Caco-2 (cell line): Measurements from ENCODE around the gene PDZD2. TPM values are rescaled to one million over a fixed set of nuclear protein-coding genes. Genes with fewer than 3 reads are reported as not detected.

Experiments
- BruUV-seq: library from RNA; stranded (reverse); fragments of 400-500 nt; replicated peaks from 2 replicates; lab custom pipeline; 2021; lab: Mats Ljungman, UMichigan
- CTCF ChIA-PET: fragments of 300-600 bp; sonication (Branson Sonifier 250); formaldehyde crosslinking; loops from one replicate; lab custom pipeline; 2022; ENCODE audit warnings: antibody characterized with exemption; lab: Charles Lee
- POLR2A ChIA-PET: fragments of 300-600 bp; sonication (Branson Sonifier 250); formaldehyde crosslinking; loops from one replicate; lab custom pipeline; 2022; ENCODE audit warnings: antibody characterized with exemption; lab: Charles Lee
- DNase-seq, 2 experiments: peaks; one replicate each; pipeline versions ENCODE4 v3.0.0 to v3.0.0-alpha.2; 2020 to 2022
- H3K27me3 ChIP-seq: replicated peaks from 2 replicates; pipeline ENCODE4 v1.6.0; 2011; ENCODE audit warnings: low read length; ENCODE audit not compliant: control insufficient read depth, insufficient read depth
- H3K36me3 ChIP-seq: 2 replicates; pipeline ENCODE4 v1.5.1; 2011; ENCODE audit warnings: low read length; ENCODE audit not compliant: control insufficient read depth, insufficient read depth
- H3K4me1 ChIP-seq: fragments of 250-450 bp; sonication (Bioruptor Pico); 2 replicates; pipeline ENCODE4 v1.5.1; 2020; ENCODE audit warnings: mild to moderate bottlenecking
- H3K4me3 ChIP-seq: 2 replicates; pipeline ENCODE4 v1.5.1; 2011; ENCODE audit warnings: low read depth, mild to moderate bottlenecking, control low read depth, low read length
- H3K9me3 ChIP-seq: fragments of 250-450 bp; sonication (Bioruptor Pico); 2 replicates; pipeline ENCODE4 v1.5.1; 2020; ENCODE audit warnings: mild to moderate bottlenecking, moderate library complexity
- H3K27ac Mint-ChIP-seq: one replicate; pipeline ENCODE4 v1.8.0; 2022; ENCODE audit warnings: mixed read lengths; ENCODE audit not compliant: unreplicated experiment
- H3K27me3 Mint-ChIP-seq: one replicate; pipeline ENCODE4 v1.8.0; 2022; ENCODE audit warnings: mixed read lengths; ENCODE audit not compliant: insufficient read depth, unreplicated experiment
- H3K36me3 Mint-ChIP-seq: one replicate; pipeline ENCODE4 v1.8.0; 2022; ENCODE audit warnings: mild to moderate bottlenecking, mixed read lengths; ENCODE audit not compliant: insufficient read depth, unreplicated experiment
- H3K4me1 Mint-ChIP-seq: one replicate; pipeline ENCODE4 v1.8.0; 2022; ENCODE audit warnings: low read depth, mixed read lengths; ENCODE audit not compliant: unreplicated experiment
- H3K4me3 Mint-ChIP-seq: one replicate; pipeline ENCODE4 v1.8.0; 2022; ENCODE audit warnings: mild to moderate bottlenecking, moderate library complexity, mixed read lengths; ENCODE audit not compliant: unreplicated experiment
- H3K9me3 Mint-ChIP-seq: one replicate; pipeline ENCODE4 v1.8.0; 2022; ENCODE audit warnings: mixed read lengths; ENCODE audit not compliant: unreplicated experiment
- CTCF ChIP-seq, 2 experiments: fragments of 200-600 bp in 1 of 2; IDR thresholded peaks; 1 replicate in 1 of 2; 2 replicates in 1 of 2; pipeline versions ENCODE4 v1.5.1 to v1.8.0; 2011 to 2022; ENCODE audit warnings: antibody characterized with exemption in 1 of 2, control low read depth in 1 of 2, inconsistent platforms in 1 of 2, low read depth in 1 of 2, low read length in 1 of 2, mild to moderate bottlenecking in 1 of 2, moderate library complexity in 1 of 2; ENCODE audit not compliant: insufficient read depth in 1 of 2, severe bottlenecking in 1 of 2, unreplicated experiment in 1 of 2
- intact Hi-C: fragments of 100-400 bp; cut with micrococcal nuclease; formaldehyde crosslinking; loops from one replicate; pipeline ENCODE4 v1.10.0; 2022; ENCODE audit not compliant: unreplicated experiment
- total RNA-seq: library from RNA; stranded (reverse); gene quantifications from 2 replicates; pipeline ENCODE4 v1.2.3, GENCODE V29; 2022

The PDZD2 gene
- total RNA-seq, 1 experiment from 2014 or later = 0.16 TPM

DNA sequence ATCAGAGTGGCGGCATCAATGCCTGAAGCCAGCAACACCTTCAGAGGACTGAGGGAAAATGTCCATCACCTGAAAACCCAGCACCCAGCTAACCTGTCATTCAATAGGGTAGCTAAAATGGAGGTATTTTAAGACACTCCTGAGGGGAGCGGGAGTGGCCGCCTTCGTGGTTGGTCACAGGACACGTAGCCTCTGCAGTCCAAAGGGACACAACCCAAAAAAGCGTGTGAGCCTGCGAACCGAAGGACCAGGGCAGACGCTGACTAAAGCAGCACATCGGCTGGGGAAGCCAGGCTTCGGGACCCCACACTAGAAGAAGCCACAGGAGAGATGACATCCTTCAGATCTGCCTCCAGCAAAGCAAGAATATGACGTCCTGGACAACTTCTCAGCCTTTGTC, 464.6 kb downstream of the PDZD2 start:
- H3K27ac Mint-ChIP-seq = no peak overlapping the region
- ChIA-PET CTCF (no interaction called here), POLR2A (no interaction called here)
- no peak overlapping the region for H3K4me3 Mint-ChIP-seq
- peaks cover 9% of the 10 kb centered on the region for H3K36me3 ChIP-seq
- no peaks in the 10 kb centered on the region for H3K27me3 Mint-ChIP-seq
- no peak overlapping the region for H3K4me3 ChIP-seq
- H3K9me3 Mint-ChIP-seq = no peaks in the 10 kb centered on the region
- no peaks in the 10 kb centered on the region for H3K4me1 ChIP-seq
- no peak for TF ChIP-seq CTCF (IDR thresholded peaks at IDR 0.05; ENCODE audit: insufficient read depth in 1 of 2, low read depth in 1 of 2, low read length in 1 of 2, severe bottlenecking in 1 of 2, unreplicated experiment in 1 of 2)
- H3K36me3 Mint-ChIP-seq = peaks cover 83% of the 10 kb centered on the region
- no peak for DNase-seq
- H3K27me3 ChIP-seq = no peaks in the 10 kb centered on the region
- H3K9me3 ChIP-seq = no peaks in the 10 kb centered on the region
- H3K4me1 Mint-ChIP-seq = no peaks in the 10 kb centered on the region
- intact Hi-C loops = no loop called here
- no TSS peak for BruUV-seq

DNA sequence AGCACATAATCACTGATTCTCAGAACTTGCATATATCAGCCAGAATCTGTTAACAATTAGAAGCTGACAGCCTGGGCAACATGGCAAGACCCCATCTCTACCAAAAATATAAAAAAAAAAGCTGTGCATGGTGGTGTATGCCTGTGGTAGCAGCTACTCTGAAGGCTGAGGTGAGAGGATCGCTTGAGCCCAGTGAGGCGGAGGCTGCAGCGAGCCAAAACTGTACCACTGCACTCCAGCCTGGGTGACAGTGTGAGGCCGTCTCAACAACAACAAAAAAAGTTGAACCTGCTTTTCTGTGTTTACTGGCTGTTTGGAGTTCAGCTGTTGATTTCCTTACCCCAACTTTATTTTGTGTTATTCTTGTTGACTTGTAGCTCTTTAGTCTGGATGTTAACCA, 468.4 kb downstream of the PDZD2 start:
- CTCF ChIA-PET = no interaction called here

DNA sequence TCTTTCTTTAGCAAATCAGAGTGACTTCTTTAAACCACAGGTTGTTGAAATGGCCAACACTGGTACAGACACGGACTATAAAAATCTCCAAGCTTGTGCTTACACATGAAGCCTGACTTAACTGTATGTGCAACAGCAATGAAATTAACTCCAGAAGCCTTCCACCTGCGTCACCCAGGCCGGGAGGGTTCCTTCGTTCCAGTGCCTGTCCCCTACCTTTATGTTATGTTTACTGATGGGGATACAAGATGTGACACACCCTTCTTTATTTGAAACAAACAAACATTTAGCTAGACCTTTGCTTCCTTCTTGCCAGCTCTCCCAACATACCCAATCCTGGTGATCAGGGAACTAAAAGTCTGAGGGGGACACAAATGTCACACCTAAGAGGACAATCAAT, 469.2 kb downstream of the PDZD2 start:
- DNase-seq = no peak
- peaks cover 88% of the 10 kb centered on the region for H3K36me3 Mint-ChIP-seq
- no peak overlapping the region for H3K27ac Mint-ChIP-seq
- Histone ChIP-seq H3K27me3 (no peaks in the 10 kb centered on the region), H3K4me1 (no peaks in the 10 kb centered on the region), H3K9me3 (no peaks in the 10 kb centered on the region), H3K36me3 (peaks cover 6% of the 10 kb centered on the region), H3K4me3 (no peak overlapping the region)
- no peak overlapping the region for H3K4me3 Mint-ChIP-seq
- BruUV-seq = no TSS peak
- no peaks in the 10 kb centered on the region for H3K27me3 Mint-ChIP-seq
- CTCF ChIA-PET = no interaction called here
- POLR2A ChIA-PET = no interaction called here
- no peaks in the 10 kb centered on the region for H3K9me3 Mint-ChIP-seq
- TF ChIP-seq CTCF (IDR thresholded peaks at IDR 0.05; ENCODE audit: insufficient read depth in 1 of 2, low read depth in 1 of 2, low read length in 1 of 2, severe bottlenecking in 1 of 2, unreplicated experiment in 1 of 2) = no peak
- peaks cover 7% of the 10 kb centered on the region for H3K4me1 Mint-ChIP-seq
- intact Hi-C loops = no loop called here

More for the DNA sequence above, 468.4 kb downstream of the PDZD2 start:
- intact Hi-C loops = no loop called here
- H3K4me3 ChIP-seq = no peak overlapping the region
- H3K27me3 ChIP-seq = no peaks in the 10 kb centered on the region
- BruUV-seq = no TSS peak
- no peaks in the 10 kb centered on the region for H3K9me3 ChIP-seq
- POLR2A ChIA-PET = no interaction called here
- H3K36me3 ChIP-seq = peaks cover 8% of the 10 kb centered on the region
- no peak for DNase-seq
- peaks cover 88% of the 10 kb centered on the region for H3K36me3 Mint-ChIP-seq
- H3K4me3 Mint-ChIP-seq = no peak overlapping the region
- no peaks in the 10 kb centered on the region for H3K4me1 ChIP-seq
- H3K9me3 Mint-ChIP-seq = no peaks in the 10 kb centered on the region
- H3K4me1 Mint-ChIP-seq = peaks cover 7% of the 10 kb centered on the region
- H3K27ac Mint-ChIP-seq = no peak overlapping the region
- H3K27me3 Mint-ChIP-seq = no peaks in the 10 kb centered on the region
- TF ChIP-seq CTCF (IDR thresholded peaks at IDR 0.05; ENCODE audit: insufficient read depth in 1 of 2, low read depth in 1 of 2, low read length in 1 of 2, severe bottlenecking in 1 of 2, unreplicated experiment in 1 of 2) = no peak
